Endometrial microvascular endothelial cells (primary cell): Measurements from ENCODE around the gene AFDN. TPM values are rescaled to one million over a fixed set of nuclear protein-coding genes. Genes with fewer than 3 reads are reported as not detected.

ENCODE experiments used
- in situ Hi-C: cut with HindIII; loops from 2 replicates; pipeline ENCODE4 v1.10.0; 2017; ENCODE audit warnings: low sequenced_read_pairs, low pct_unique_long_range_greater_than_20kb; ENCODE audit errors: inconsistent ontology term
- total RNA-seq: library from RNA; depleted of rRNA; stranded (reverse); fragments of >200 nt; gene quantifications from one replicate; pipeline ENCODE4 v1.2.3, GENCODE V29; 2015; ENCODE audit errors: inconsistent ontology term

The AFDN gene, protein sequence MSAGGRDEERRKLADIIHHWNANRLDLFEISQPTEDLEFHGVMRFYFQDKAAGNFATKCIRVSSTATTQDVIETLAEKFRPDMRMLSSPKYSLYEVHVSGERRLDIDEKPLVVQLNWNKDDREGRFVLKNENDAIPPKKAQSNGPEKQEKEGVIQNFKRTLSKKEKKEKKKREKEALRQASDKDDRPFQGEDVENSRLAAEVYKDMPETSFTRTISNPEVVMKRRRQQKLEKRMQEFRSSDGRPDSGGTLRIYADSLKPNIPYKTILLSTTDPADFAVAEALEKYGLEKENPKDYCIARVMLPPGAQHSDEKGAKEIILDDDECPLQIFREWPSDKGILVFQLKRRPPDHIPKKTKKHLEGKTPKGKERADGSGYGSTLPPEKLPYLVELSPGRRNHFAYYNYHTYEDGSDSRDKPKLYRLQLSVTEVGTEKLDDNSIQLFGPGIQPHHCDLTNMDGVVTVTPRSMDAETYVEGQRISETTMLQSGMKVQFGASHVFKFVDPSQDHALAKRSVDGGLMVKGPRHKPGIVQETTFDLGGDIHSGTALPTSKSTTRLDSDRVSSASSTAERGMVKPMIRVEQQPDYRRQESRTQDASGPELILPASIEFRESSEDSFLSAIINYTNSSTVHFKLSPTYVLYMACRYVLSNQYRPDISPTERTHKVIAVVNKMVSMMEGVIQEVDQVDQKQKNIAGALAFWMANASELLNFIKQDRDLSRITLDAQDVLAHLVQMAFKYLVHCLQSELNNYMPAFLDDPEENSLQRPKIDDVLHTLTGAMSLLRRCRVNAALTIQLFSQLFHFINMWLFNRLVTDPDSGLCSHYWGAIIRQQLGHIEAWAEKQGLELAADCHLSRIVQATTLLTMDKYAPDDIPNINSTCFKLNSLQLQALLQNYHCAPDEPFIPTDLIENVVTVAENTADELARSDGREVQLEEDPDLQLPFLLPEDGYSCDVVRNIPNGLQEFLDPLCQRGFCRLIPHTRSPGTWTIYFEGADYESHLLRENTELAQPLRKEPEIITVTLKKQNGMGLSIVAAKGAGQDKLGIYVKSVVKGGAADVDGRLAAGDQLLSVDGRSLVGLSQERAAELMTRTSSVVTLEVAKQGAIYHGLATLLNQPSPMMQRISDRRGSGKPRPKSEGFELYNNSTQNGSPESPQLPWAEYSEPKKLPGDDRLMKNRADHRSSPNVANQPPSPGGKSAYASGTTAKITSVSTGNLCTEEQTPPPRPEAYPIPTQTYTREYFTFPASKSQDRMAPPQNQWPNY (N-terminal part only)
- 43.0 TPM for total RNA-seq

DNA sequence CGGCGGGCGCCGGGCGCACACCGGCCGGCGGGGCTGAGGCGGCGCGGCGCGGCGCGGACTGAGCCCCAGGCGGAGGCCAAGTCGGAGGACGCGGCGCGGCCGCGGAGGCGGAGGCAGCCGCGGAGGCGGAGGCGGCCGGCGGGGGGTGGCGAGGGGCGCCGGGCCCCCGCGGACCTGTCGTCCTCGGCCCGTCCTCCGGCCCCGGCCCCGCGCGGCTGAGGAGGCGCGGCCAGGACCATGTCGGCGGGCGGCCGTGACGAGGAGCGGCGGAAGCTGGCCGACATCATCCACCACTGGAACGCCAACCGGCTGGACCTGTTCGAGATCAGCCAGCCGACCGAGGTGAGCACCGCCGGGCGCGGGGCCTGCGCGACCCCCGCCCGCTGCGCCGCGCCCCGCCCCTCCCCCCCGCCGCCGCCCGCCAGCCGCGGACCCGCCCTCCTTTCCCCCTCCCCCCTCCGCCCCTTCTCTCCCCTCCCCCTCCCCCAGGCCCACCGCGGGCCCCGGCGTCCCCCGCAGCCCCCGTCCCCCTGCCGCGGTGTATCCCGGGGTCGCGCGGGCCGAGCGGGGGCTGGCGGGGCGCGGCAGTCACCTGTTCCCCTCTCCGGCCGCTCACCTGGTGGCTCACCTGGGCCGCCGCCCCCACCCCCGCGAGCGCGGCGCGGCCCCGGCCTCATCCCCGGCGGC lies at the start of gene AFDN:
Gene AFDN (plus strand): TSS at position 16 of the 687 bp plus-strand sequence. CDS start 222 bp downstream, at position 238.
- in situ Hi-C loops = no loop called here

DNA sequence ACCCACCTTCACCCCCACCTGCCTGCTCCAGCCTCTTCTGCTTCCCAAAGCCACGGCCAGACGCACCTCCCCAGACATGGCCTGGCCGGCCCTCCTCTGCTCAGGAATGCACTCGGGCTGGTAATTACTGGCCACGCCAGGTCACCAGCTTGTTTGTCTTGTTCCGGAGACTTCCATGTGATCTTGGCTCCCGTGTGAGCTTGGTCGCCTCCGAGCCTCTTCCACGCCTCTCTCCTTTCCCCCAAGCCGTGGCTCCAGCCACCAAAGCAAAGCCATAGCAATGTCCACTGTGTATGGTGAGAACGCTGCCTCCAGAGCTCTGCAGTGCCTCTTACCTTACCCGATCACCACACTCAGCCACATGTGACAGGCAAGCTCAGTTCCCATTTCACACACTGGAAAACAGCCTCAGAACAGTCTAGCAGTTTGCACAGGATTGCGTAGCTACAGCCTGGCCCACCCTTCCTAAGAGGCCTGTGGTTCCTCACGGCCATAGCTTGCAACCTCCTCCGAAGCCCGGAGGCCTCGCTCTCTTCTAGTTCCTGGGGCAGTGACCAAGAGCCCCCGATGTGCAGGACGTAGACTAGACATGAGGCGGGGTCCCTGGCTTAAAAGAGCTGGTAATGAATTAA lies 48.1 kb upstream of the AFDN start:
- in situ Hi-C loops = no loop called here

DNA sequence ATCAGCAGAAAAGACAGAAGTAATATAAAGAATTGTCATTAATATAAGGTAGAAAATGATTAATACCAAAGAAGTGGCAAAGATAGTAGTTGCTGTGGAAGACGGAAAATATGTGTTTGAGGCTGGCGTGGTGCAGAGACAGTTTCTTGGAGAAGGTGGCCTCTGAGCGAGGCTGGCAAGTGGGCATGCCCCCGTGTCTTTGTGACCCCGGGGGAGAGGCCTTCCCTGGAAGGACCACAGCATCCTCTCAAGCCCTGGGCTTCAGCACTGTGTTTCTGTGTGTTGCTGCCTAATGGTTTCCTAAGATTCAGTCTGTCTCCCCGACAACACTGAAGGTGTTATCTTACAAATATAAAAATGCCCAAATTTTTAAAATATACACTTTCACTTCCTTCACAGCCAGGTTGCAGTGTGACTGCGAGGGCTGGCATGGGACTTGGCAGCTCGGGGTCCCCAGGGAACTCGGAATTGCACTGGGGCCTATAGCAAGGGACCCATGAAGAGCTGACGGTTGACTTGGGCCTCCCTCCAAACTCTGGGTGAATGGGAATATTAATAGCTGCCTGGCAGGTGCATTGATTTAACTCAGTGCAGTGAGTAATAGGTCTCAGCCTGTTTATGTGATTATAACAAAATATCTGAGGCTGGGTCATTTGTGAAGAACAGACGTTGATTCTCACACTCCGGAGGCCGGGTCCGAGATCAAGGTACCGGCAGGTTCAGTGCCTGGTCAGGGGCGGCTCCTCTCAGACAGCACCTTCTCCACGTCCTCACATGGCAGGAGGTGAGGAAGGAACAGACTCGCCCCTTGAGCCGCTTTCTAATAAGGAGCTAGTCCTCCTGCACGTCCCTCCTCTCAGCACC lies 47.4 kb upstream of the AFDN start:
- in situ Hi-C loops = no loop called here

- in situ Hi-C loops = no loop called here
Observed at GRCh38 chr6:167779993-167780655, 46.6 kb upstream of the AFDN start.

DNA sequence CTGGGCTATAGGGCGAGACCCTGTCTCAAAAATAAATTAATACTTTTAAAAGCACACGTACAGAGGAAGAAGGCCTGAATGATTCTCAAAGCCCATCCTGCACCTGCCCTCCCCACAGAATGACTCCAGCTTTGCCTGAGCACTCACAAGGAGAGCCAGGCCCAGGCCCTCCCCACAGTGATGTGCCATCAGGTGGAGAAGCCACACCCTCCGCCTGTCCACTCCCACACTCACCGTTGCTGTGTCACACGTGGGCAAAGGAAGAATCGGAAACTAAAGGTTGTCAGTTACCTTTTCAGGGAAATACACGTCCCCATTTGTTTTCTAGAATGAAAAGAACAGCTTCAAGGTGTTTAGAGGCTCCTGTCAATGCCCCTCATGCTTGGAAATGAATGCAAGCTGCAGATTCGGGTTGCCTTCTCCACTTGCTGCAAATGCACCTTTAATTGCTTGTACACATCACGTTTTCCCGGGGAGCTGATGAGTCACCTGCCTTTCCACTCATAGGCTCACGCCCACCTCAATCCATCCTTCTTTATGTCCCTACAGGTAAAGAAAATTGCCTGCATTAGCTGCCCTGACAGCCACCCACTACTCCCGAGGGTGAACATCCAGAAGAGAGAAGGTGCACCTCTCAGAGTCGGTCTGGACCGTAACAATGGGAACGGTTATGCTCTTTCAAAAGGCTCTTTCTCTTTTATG lies 45.5 kb upstream of the AFDN start:
- in situ Hi-C loops = no loop called here

DNA sequence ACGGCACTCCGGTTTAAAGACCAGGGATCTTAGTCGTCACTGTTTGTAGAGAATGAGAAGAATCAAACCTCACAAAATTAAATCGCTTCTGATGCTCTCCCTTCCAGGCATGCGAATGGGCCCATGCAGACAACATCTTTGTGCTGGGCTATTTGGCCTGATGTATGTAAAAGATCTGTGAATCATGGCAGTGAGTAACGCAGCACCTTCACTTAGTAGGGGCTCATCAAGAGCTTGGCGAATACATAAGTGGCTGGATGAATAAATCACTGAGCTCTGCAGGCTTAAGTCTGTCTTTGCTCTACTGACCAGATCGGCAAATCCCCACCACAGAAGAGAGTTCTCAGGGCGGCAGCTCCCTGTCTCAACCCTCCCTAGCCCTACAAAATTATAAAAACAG lies 44.8 kb upstream of the AFDN start:
- in situ Hi-C loops = no loop called here

- in situ Hi-C loops = no loop called here
Observed at GRCh38 chr6:167782698-167783517, 43.8 kb upstream of the AFDN start.

GRCh38 chr6:167786853-167787675 lies 39.6 kb upstream of the AFDN start:
- in situ Hi-C loops = no loop called here

- in situ Hi-C loops = no loop called here
Observed at GRCh38 chr6:167787896-167788562, 38.7 kb upstream of the AFDN start.

GRCh38 chr6:167788563-167788903 lies 38.2 kb upstream of the AFDN start:
- in situ Hi-C loops = no loop called here

DNA sequence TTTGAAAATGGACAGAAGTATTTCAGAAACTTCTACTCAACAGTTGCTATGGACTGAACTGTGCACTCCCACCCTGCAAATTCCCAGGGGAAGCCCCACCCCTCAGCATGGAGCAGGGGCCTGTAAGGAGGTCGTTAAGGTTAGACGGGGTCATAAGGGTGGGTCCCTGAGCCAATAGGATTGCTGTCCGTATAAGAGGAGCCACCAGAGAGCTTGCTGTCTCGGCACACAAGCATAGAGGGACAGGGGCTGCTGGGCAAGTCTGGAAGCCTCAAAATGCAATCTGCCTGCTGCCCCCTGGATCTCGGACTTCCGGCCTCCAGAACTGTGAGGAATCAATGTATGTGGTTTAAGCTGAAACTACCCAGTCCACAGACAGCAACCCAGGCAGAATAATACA lies 37.4 kb upstream of the AFDN start:
- in situ Hi-C loops = no loop called here

DNA sequence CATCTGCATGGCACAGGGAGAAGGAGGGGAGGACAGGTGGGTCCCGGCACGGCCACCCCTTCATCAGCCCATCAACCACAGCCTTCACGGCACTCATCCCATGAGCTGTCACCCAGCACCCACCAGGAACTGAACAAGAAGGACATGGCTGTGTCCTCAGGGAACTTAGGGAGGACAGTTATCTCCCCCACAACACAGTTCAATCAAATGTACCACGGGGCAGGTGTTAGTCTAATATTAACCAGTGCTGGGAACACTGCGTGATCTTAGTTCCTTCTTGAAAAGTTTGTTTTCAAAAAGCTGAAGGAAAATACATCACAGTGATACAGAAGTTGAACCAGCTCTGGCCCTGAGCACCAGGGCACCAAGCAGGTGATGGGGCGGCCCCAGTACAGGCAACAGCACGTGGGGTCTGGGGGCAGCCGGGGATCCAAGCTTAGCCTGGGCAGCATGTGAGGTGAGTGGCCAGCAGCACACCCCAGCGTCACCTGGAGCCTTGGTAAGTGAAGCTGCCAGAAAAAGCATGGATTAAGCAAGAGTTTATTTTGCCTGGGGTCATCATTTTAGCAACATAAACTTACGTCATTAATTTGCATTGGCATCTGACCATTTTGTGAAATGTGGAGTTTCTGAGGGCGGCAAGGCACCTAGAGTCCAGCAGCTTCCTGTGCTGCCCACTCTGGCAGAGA lies 35.5 kb upstream of the AFDN start:
- in situ Hi-C loops = no loop called here

DNA sequence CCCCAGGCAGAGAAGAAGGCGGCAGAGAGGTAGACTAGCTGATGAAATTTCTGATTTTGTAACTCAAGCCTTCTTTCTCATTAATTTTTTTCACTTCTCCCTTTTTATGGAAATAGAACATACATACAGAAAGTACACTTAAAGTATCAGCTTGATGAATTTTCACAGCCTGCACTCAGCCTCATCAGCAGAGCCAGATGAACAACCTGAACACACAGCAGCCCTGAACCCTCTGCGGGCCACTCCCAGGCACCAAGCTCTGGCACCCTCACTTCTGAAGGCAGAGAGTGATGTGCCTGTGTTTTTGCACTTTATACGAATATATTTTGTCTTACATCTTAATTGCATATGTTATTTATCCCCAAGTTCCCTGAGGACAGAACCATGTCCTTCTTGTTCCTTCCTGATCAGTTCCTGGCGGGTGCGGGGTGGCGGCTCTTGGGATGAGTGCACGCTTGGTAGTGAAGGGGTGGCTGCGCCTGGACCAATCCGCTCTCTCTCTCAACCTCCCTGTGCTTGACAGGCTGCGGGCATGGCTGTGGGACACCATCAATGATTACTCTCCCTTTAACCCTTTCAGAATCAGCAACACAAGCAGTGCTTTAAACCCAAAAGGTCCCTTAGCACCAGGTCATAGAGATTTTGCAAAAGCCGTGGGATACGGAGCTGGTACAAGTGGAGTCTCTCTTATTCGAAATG lies 34.8 kb upstream of the AFDN start:
- in situ Hi-C loops = no loop called here
